Adrenal gland (tissue), 5 donors: ENCODE measurements around the gene FGF12.

Experiments
- CTCF ChIP-seq, 6 experiments: fragments of 450-650 bp in 4 of 6; fragments of 200-600 bp in 2 of 6; sonication (generic) in 1 of 6; IDR thresholded peaks; 1 replicate in 5 of 6; 2 replicates in 1 of 6; pipeline versions ENCODE4 v1.5.1 to v1.8.0; 2016 to 2021; ENCODE audit warnings: antibody characterized with exemption in 6 of 6, mild to moderate bottlenecking in 2 of 6, moderate library complexity in 1 of 6
- POLR2A ChIP-seq, 2 donors: fragments of 450-650 bp; IDR thresholded peaks; one replicate each; pipeline ENCODE4 v1.6.1; 2017; ENCODE audit warnings: antibody characterized with exemption in 2 of 2, mild to moderate bottlenecking in 2 of 2, moderate library complexity in 1 of 2
- donor health status: DM: no; HTN: no; CAD: no.

DNA sequence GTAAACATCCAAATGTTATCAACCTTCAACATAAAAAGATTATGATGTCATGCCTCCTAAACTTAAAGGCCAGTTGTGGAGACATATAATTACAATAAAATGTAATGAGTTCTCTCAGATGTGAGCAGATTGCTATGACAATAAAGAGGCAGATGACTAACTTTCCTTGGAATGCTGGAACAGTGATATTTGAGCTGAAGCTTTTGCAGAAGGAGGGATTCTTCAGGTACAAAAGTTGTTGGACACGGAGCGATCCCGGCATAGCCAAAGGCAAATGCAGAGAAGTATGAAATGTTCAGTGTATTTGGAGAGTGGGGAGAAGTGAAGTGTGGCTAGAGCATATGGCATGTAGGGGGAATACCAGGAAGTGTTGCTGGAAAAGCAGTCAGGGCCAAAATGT is 520.1 kb downstream of the FGF12 start:
- TF ChIP-seq CTCF (IDR thresholded peaks at IDR 0.05) (no peak), POLR2A (IDR thresholded peaks at IDR 0.05) (no peak)
